Endothelial cell of umbilical vein (primary cell): ENCODE data around the gene HK1. TPM values are rescaled to one million over a fixed set of nuclear protein-coding genes. Genes with fewer than 3 reads are reported as not detected.

Experiments
- BruUV-seq: library from RNA; stranded (reverse); fragments of 400-500 nt; replicated peaks from 2 replicates; lab custom pipeline; 2021; lab: Mats Ljungman, UMichigan
- CTCF ChIA-PET: fragments of 300-600, 350-600 bp; sonication (Branson Sonifier 250); formaldehyde crosslinking; loops from one replicate; lab custom pipeline; 2021; ENCODE audit warnings: antibody characterized with exemption, inconsistent platforms; lab: Charles Lee
- POLR2A ChIA-PET: fragments of 300-600, 350-600 bp; sonication (Branson Sonifier 250); formaldehyde crosslinking; loops from one replicate; lab custom pipeline; 2021; ENCODE audit warnings: antibody characterized with exemption, inconsistent platforms; lab: Charles Lee
- DNase-seq: peaks from one replicate; pipeline ENCODE4 v3.0.0-alpha.2; 2011; ENCODE audit warnings: low read depth, low spot score
- FAIRE-seq: peaks from 2 replicates; lab custom pipeline; 2011; peaks lifted over from hg19 to GRCh38; lab: Jason Lieb, UNC
- H2AFZ ChIP-seq: 2 replicates; pipeline ENCODE4 v1.6.0; 2012; ENCODE audit warnings: low read depth, low read length, control low read depth, inconsistent platforms
- H3K27ac ChIP-seq: 2 replicates; pipeline ENCODE4 v1.5.1; 2011; ENCODE audit warnings: low read depth, mild to moderate bottlenecking, control low read depth, low read length, moderate library complexity; ENCODE audit not compliant: insufficient read depth
- H3K27me3 ChIP-seq, 2 experiments: 2 replicates each; pipeline versions ENCODE4 v1.6.0 to v1.6.1; 2011; ENCODE audit warnings: low read length in 2 of 2, mixed read lengths in 1 of 2; ENCODE audit not compliant: control insufficient read depth in 2 of 2, insufficient read depth in 2 of 2
- H3K36me3 ChIP-seq, 2 experiments: 2 replicates in 1 of 2; 3 replicates in 1 of 2; pipeline ENCODE4 v1.5.1; 2011; ENCODE audit warnings: low read length in 2 of 2, mild to moderate bottlenecking in 1 of 2, moderate library complexity in 1 of 2; ENCODE audit not compliant: control insufficient read depth in 2 of 2, insufficient read depth in 2 of 2; ENCODE audit errors: extremely low read depth in 1 of 2
- H3K4me1 ChIP-seq: 3 replicates; pipeline ENCODE4 v1.5.1; 2011; ENCODE audit warnings: mild to moderate bottlenecking, low read length; ENCODE audit not compliant: control insufficient read depth, insufficient read depth; ENCODE audit errors: extremely low read depth
- H3K4me2 ChIP-seq: 2 replicates; pipeline ENCODE4 v1.6.1; 2011; ENCODE audit warnings: low read length, control low read depth, mixed read lengths; ENCODE audit not compliant: insufficient read depth
- H3K4me3 ChIP-seq, 3 experiments: fragments of 200-600 bp in 1 of 3; sonication (generic), shearing (Covaris generic) in 1 of 3; replicated peaks in 1 of 3; 2 replicates each; pipeline ENCODE4 v1.5.1; 2011 to 2016; ENCODE audit warnings: control low read depth in 3 of 3, low read length in 3 of 3, mild to moderate bottlenecking in 2 of 3, inconsistent platforms in 1 of 3, low read depth in 1 of 3, moderate library complexity in 1 of 3; ENCODE audit not compliant: insufficient read depth in 1 of 3
- H3K79me2 ChIP-seq: 2 replicates; pipeline ENCODE4 v1.6.0; 2012; ENCODE audit warnings: low read length, inconsistent platforms; ENCODE audit not compliant: control insufficient read depth, insufficient read depth
- H3K9ac ChIP-seq: replicated peaks from 2 replicates; pipeline ENCODE3; 2011; ENCODE audit warnings: low read length, control low read depth; ENCODE audit not compliant: insufficient read depth; ENCODE audit errors: extremely low read depth
- H3K9me1 ChIP-seq: replicated peaks from 3 replicates; pipeline ENCODE4 v1.6.0; 2011; ENCODE audit warnings: mild to moderate bottlenecking, low read length; ENCODE audit not compliant: control insufficient read depth, insufficient read depth; ENCODE audit errors: extremely low read depth
- H3K9me3 ChIP-seq: replicated peaks from 2 replicates; pipeline ENCODE4 v1.5.1; 2012; ENCODE audit warnings: low read length, inconsistent platforms; ENCODE audit not compliant: control insufficient read depth, insufficient read depth
- H4K20me1 ChIP-seq: replicated peaks from 2 replicates; pipeline ENCODE3; 2011; ENCODE audit warnings: mild to moderate bottlenecking, low read length; ENCODE audit not compliant: control insufficient read depth, insufficient read depth; ENCODE audit errors: extremely low read depth
- EZH2 ChIP-seq: IDR thresholded peaks from 2 replicates; pipeline ENCODE4 v1.6.1; 2012; ENCODE audit warnings: borderline replicate concordance, low read depth, mild to moderate bottlenecking, moderate library complexity, low read length, inconsistent platforms; ENCODE audit not compliant: severe bottlenecking
- FOS ChIP-seq: IDR thresholded peaks from 2 replicates; pipeline ENCODE4 v1.6.1; 2011; ENCODE audit warnings: mild to moderate bottlenecking, low read length, moderate library complexity, borderline replicate concordance; ENCODE audit not compliant: insufficient read depth
- GATA2 ChIP-seq: IDR thresholded peaks from 2 replicates; pipeline ENCODE4 v1.7.0; 2011; ENCODE audit warnings: low read depth, mild to moderate bottlenecking, moderate library complexity, mixed read lengths, low read length; ENCODE audit not compliant: insufficient read length, insufficient read depth
- JUN ChIP-seq: IDR thresholded peaks from 2 replicates; pipeline ENCODE4 v1.6.1; 2011; ENCODE audit warnings: borderline replicate concordance, low read depth; ENCODE audit not compliant: insufficient read length, insufficient read depth
- MYC ChIP-seq: IDR thresholded peaks from one replicate; pipeline ENCODE4 v1.6.1; 2011; ENCODE audit warnings: mild to moderate bottlenecking, low read depth, low read length
- POLR2A ChIP-seq: IDR thresholded peaks from 2 replicates; pipeline ENCODE4 v1.6.1; 2012; ENCODE audit warnings: low read depth, mild to moderate bottlenecking, control low read depth, low read length
- POLR2AphosphoS5 ChIP-seq: IDR thresholded peaks from 2 replicates; pipeline ENCODE4 v1.6.1; 2012; ENCODE audit warnings: low read depth, mild to moderate bottlenecking, control low read depth, low read length, moderate library complexity; ENCODE audit not compliant: insufficient read depth
- dilution Hi-C: fragments of 300-500 bp; cut with MboI; formaldehyde crosslinking; loops from one replicate; pipeline ENCODE4 v1.15.0; 2019; ENCODE audit warnings: low sequenced_read_pairs; ENCODE audit not compliant: extremely low pct_ligation_motif_present
- intact Hi-C: fragments of 100-400 bp; cut with micrococcal nuclease; formaldehyde crosslinking; loops from one replicate; pipeline ENCODE4 v1.10.0; 2022
- polyA plus RNA-seq, 4 experiments: library from polyadenylated mRNA; depleted of rRNA in 3 of 4; stranded (reverse) in 3 of 4; unstranded in 1 of 4; fragments of >200 nt; gene quantifications; 2 replicates each; pipeline versions ENCODE4 v1.2.1 to v1.2.3, GENCODE V29; 2011 to 2012; ENCODE audit warnings: missing spikeins in 1 of 4
- total RNA-seq: library from RNA; stranded (reverse); gene quantifications from 2 replicates; pipeline ENCODE4 v1.2.3, GENCODE V29; 2021
- TF ChIP-seq, protein P1 (sequence below), 2 donors: IDR thresholded peaks; 1 replicate in 1 of 2; 2 replicates in 1 of 2; pipeline ENCODE4 v1.5.1; 2011; ENCODE audit warnings: low read length in 2 of 2, mild to moderate bottlenecking in 2 of 2, moderate library complexity in 2 of 2, control low read depth in 1 of 2, inconsistent platforms in 1 of 2, low read depth in 1 of 2; ENCODE audit not compliant: insufficient read depth in 1 of 2; ENCODE audit errors: extremely low read depth in 1 of 2
- TF ChIP-seq, protein P2 (sequence below): IDR thresholded peaks from 2 replicates; pipeline ENCODE4 v1.6.1; 2011; ENCODE audit not compliant: insufficient read depth, insufficient read length

HK1 gene
- total and polyA plus RNA-seq, 2 donors (not counting 3 experiments of a cell fraction or from before 2014, with no cell fraction given), result 50.8 to 121 TPM

DNA sequence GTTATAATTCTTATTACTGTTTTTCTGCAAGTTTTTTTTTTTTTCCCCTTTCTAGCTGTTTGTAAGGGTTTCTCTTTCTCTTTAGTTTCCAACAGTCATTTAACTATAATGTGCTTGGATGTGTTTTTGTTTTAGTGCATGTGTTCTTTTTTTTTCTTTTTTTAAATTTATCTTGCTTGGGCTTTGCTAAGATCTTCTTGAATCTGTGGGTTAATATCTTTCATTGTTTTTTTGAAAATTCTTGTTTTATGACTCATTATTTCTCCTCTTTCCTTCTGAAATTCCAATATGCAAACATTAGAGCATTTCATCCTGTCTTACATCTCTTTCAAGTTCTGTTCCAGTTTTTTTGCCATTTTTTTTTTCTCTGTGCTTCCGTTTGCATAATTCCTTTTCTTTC lies 5.7 kb upstream of the HK1 start:
- Histone ChIP-seq H2AFZ (no peak overlapping the region), H3K9ac (no peak overlapping the region), H3K9me1 (no peaks in the 10 kb centered on the region), H3K27ac (no peak overlapping the region), H4K20me1 (no peaks in the 10 kb centered on the region), H3K79me2 (no peaks in the 10 kb centered on the region), H3K4me2 (peak overlapping the region; percentile 58), H3K36me3 (no peaks in the 10 kb centered on the region), H3K4me1 (peaks cover 24% of the 10 kb centered on the region), H3K4me3 (no peak overlapping the region), H3K27me3 (no peaks in the 10 kb centered on the region), H3K9me3 (no peaks in the 10 kb centered on the region)
- DNase-seq, result peak; percentile 58
- no TSS peak for BruUV-seq
- POLR2A ChIA-PET, result no interaction called here
- peak; percentile 74 for FAIRE-seq
- CTCF ChIA-PET, result interaction anchor here (0.7 to 1.6 kb wide), 2 partner anchors 11 to 25 kb away, joined by 3 to 4 read pairs; no protein-coding TSS in a partner anchor
- dilution Hi-C loops, result no loop called here
- TF ChIP-seq GATA2 (no peak), JUN (peak; percentile 51), EZH2 (no peak), POLR2AphosphoS5 (no peak), FOS (peak; percentile 62), MYC (no peak), POLR2A (no peak)
- TF ChIP-seq, protein P1, sequence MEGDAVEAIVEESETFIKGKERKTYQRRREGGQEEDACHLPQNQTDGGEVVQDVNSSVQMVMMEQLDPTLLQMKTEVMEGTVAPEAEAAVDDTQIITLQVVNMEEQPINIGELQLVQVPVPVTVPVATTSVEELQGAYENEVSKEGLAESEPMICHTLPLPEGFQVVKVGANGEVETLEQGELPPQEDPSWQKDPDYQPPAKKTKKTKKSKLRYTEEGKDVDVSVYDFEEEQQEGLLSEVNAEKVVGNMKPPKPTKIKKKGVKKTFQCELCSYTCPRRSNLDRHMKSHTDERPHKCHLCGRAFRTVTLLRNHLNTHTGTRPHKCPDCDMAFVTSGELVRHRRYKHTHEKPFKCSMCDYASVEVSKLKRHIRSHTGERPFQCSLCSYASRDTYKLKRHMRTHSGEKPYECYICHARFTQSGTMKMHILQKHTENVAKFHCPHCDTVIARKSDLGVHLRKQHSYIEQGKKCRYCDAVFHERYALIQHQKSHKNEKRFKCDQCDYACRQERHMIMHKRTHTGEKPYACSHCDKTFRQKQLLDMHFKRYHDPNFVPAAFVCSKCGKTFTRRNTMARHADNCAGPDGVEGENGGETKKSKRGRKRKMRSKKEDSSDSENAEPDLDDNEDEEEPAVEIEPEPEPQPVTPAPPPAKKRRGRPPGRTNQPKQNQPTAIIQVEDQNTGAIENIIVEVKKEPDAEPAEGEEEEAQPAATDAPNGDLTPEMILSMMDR (IDR thresholded peaks at IDR 0.05; ENCODE audit: extremely low read depth in 1 of 2, insufficient read depth in 1 of 2, low read depth in 1 of 2, low read length in 2 of 2), result no peak
- TF ChIP-seq, protein P2, sequence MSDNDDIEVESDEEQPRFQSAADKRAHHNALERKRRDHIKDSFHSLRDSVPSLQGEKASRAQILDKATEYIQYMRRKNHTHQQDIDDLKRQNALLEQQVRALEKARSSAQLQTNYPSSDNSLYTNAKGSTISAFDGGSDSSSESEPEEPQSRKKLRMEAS, result no peak
- intact Hi-C loops, result no loop called here
